Endodermal cell (in vitro differentiated cells): ENCODE data around the gene C1QTNF6. TPM values are rescaled to one million over a fixed set of nuclear protein-coding genes. Genes with fewer than 3 reads are reported as not detected.

Source experiments
- DNase-seq: peaks from one replicate; pipeline ENCODE4 v3.0.0-alpha.2; 2017
- H3K27ac ChIP-seq: 2 replicates; pipeline ENCODE4 v1.5.1; 2013; ENCODE audit warnings: mild to moderate bottlenecking, low read depth, low read length, moderate library complexity
- H3K27me3 ChIP-seq: 2 replicates; pipeline ENCODE4 v1.6.1; 2013; ENCODE audit warnings: mild to moderate bottlenecking, low read length, moderate library complexity; ENCODE audit not compliant: insufficient read depth, control insufficient read depth, poor library complexity, severe bottlenecking
- H3K36me3 ChIP-seq: 2 replicates; pipeline ENCODE4 v1.7.0; 2013; ENCODE audit warnings: mild to moderate bottlenecking, low read length, moderate library complexity; ENCODE audit not compliant: control insufficient read depth, insufficient read depth
- H3K4me1 ChIP-seq: one replicate; pipeline ENCODE4 v1.7.0; 2013; ENCODE audit warnings: low read length; ENCODE audit not compliant: control insufficient read depth, insufficient read depth
- H3K4me3 ChIP-seq: 2 replicates; pipeline ENCODE4 v1.5.1; 2013; ENCODE audit warnings: mild to moderate bottlenecking, low read length, moderate library complexity
- H3K9ac ChIP-seq: 2 replicates; pipeline ENCODE4 v1.6.1; 2013; ENCODE audit warnings: mild to moderate bottlenecking, low read length, moderate library complexity; ENCODE audit not compliant: poor library complexity, severe bottlenecking; ENCODE audit errors: extremely low read depth
- H3K9me3 ChIP-seq: 2 replicates; pipeline ENCODE4 v1.6.1; 2013; ENCODE audit warnings: mild to moderate bottlenecking, low read length, moderate library complexity; ENCODE audit not compliant: control insufficient read depth
- H3K27ac Mint-ChIP-seq: 2 replicates; pipeline ENCODE4 v1.8.0; 2020; ENCODE audit warnings: mixed read lengths
- H3K27me3 Mint-ChIP-seq: 2 replicates; pipeline ENCODE4 v1.8.0; 2021; ENCODE audit warnings: mild to moderate bottlenecking, mixed read lengths; ENCODE audit not compliant: insufficient read depth
- H3K36me3 Mint-ChIP-seq: 2 replicates; pipeline ENCODE4 v1.8.0; 2020; ENCODE audit warnings: low read depth, mixed read lengths
- H3K4me1 Mint-ChIP-seq: 2 replicates; pipeline ENCODE4 v1.8.0; 2020; ENCODE audit warnings: mixed read lengths
- H3K4me3 Mint-ChIP-seq: 2 replicates; pipeline ENCODE4 v1.8.0; 2020; ENCODE audit warnings: mild to moderate bottlenecking, moderate library complexity, mixed read lengths
- H3K9me3 Mint-ChIP-seq: 2 replicates; pipeline ENCODE4 v1.8.0; 2020; ENCODE audit warnings: mild to moderate bottlenecking, mixed read lengths
- CTCF ChIP-seq: fragments of 200-600 bp; sonication (generic); conservative IDR thresholded peaks from 2 replicates; pipeline ENCODE4 v1.5.0; 2021; ENCODE audit warnings: antibody characterized with exemption, mild to moderate bottlenecking
- WGBS, 2 experiments: methylation state at CpG; one replicate each; pipeline versions ENCODE4 v1.1.5 to v1.1.7; 2013; ENCODE audit warnings: missing lambda C conversion rate in 2 of 2, mixed read lengths in 1 of 2; ENCODE audit not compliant: insufficient coverage in 1 of 2, insufficient read length in 1 of 2; 5-methylcytosine and 5-hydroxymethylcytosine counted together
- total RNA-seq, 2 donors: library from RNA; stranded (reverse); fragmentation: NEBNext Ultra II Directional in 1 of 2; extraction: Animal tissue kit (Norgen Biotek cat#: 25700) in 1 of 2; gene quantifications; 2 replicates in 1 of 2; 3 replicates in 1 of 2; pipeline ENCODE4 v1.2.1, GENCODE V29; 2021

C1QTNF6 gene
- total RNA-seq, 2 donors from 2014 or later: 15.5 to 16.9 TPM

GRCh38 chr22:37148742-37149665 is 39.0 kb downstream of the C1QTNF6 start:
- WGBS, 2 experiments: 91 to 100% methylated on average over 1 to 16 of the region's 17 CpGs
- Histone ChIP-seq H3K27me3 (no peaks in the 10 kb centered on the region), H3K27ac (no peak overlapping the region), H3K36me3 (no peaks in the 10 kb centered on the region), H3K4me3 (no peak overlapping the region), H3K9ac (no peak overlapping the region), H3K9me3 (no peaks in the 10 kb centered on the region), H3K4me1 (no peaks in the 10 kb centered on the region)
- Mint-ChIP-seq H3K27me3 (peaks cover 7% of the 10 kb centered on the region), H3K9me3 (peaks cover 13% of the 10 kb centered on the region), H3K36me3 (no peaks in the 10 kb centered on the region), H3K4me1 (peaks cover 6% of the 10 kb centered on the region), H3K4me3 (no peak overlapping the region), H3K27ac (no peak overlapping the region)
- DNase-seq: no peak
- no peak for TF ChIP-seq CTCF

GRCh38 chr22:37148031-37148651 is 39.9 kb downstream of the C1QTNF6 start:
- Histone ChIP-seq H3K9me3 (no peaks in the 10 kb centered on the region), H3K9ac (no peak overlapping the region), H3K27me3 (no peaks in the 10 kb centered on the region), H3K4me3 (no peak overlapping the region), H3K36me3 (no peaks in the 10 kb centered on the region), H3K4me1 (no peaks in the 10 kb centered on the region), H3K27ac (no peak overlapping the region)
- Mint-ChIP-seq H3K27me3 (peaks cover 5% of the 10 kb centered on the region), H3K4me1 (peaks cover 6% of the 10 kb centered on the region), H3K27ac (no peak overlapping the region), H3K9me3 (peaks cover 13% of the 10 kb centered on the region), H3K4me3 (no peak overlapping the region), H3K36me3 (no peaks in the 10 kb centered on the region)
- TF ChIP-seq CTCF: no peak
- WGBS, 2 experiments: 67 to 84% methylated on average over 11 to 17 of the region's 17 CpGs
- no peak for DNase-seq

- no peak overlapping the region for H3K4me3 Mint-ChIP-seq
- H3K9me3 Mint-ChIP-seq: peaks cover 13% of the 10 kb centered on the region
- Histone ChIP-seq H3K9me3 (no peaks in the 10 kb centered on the region), H3K9ac (no peak overlapping the region), H3K4me1 (no peaks in the 10 kb centered on the region), H3K27me3 (no peaks in the 10 kb centered on the region), H3K36me3 (no peaks in the 10 kb centered on the region), H3K4me3 (no peak overlapping the region), H3K27ac (no peak overlapping the region)
- peaks cover 5% of the 10 kb centered on the region for H3K27me3 Mint-ChIP-seq
- H3K27ac Mint-ChIP-seq: no peak overlapping the region
- 92 to 97% methylated on average over 9 to 12 of the region's 12 CpGs for WGBS, 2 experiments
- no peak for TF ChIP-seq CTCF
- H3K4me1 Mint-ChIP-seq: peaks cover 6% of the 10 kb centered on the region
- no peaks in the 10 kb centered on the region for H3K36me3 Mint-ChIP-seq
- DNase-seq: no peak
Observed at GRCh38 chr22:37147186-37147990, 40.7 kb downstream of the C1QTNF6 start.
